SK-N-SH treated with all-trans-retinoic acid at 6 μM for 48 hours (cell line): ENCODE measurements around the gene SLITRK3.

Source experiments
- ATAC-seq: fragments of 200-7000 bp; cut with Tn5 transposase; 3 replicates; pipeline ENCODE4 v1.9.1; 2020; ENCODE audit warnings: mild to moderate bottlenecking, moderate library complexity
- ARNTL ChIP-seq: fragments of 450-650 bp; formaldehyde crosslinking; IDR thresholded peaks from 2 replicates; pipeline ENCODE4 v1.5.0; 2020; ENCODE audit warnings: low read depth, mild to moderate bottlenecking, moderate library complexity, borderline replicate concordance
- BACH2 ChIP-seq: fragments of 250-450 bp; sonication (Bioruptor Pico); IDR thresholded peaks from 2 replicates; pipeline ENCODE4 v1.9.0; 2021; ENCODE audit warnings: mild to moderate bottlenecking, borderline replicate concordance
- CSDC2 ChIP-seq: fragments of 250-450 bp; sonication (Bioruptor Pico); IDR thresholded peaks from 2 replicates; pipeline ENCODE4 v1.5.0; 2020; ENCODE audit warnings: mild to moderate bottlenecking, moderate library complexity
- CSRNP3 ChIP-seq: fragments of 250-450 bp; sonication (Bioruptor Pico); IDR thresholded peaks from 2 replicates; pipeline ENCODE4 v1.5.1; 2021; ENCODE audit warnings: mild to moderate bottlenecking, moderate library complexity
- GLIS3 ChIP-seq: fragments of 250-450 bp; sonication (Bioruptor Pico); IDR thresholded peaks from 2 replicates; pipeline ENCODE4 v1.5.0; 2020; ENCODE audit warnings: mild to moderate bottlenecking, moderate library complexity
- ISL1 ChIP-seq: fragments of 250-450 bp; sonication (Bioruptor Pico); IDR thresholded peaks from 2 replicates; pipeline ENCODE4 v2.1.2; 2022; ENCODE audit warnings: mild to moderate bottlenecking, moderate library complexity
- OSR1 ChIP-seq: fragments of 250-450 bp; sonication (Bioruptor Pico); IDR thresholded peaks from 2 replicates; pipeline ENCODE4 v1.8.0; 2022; ENCODE audit warnings: moderate library complexity, mild to moderate bottlenecking, inconsistent platforms
- PATZ1 ChIP-seq: fragments of 250-450 bp; sonication (Bioruptor Pico); IDR thresholded peaks from 2 replicates; pipeline ENCODE4 v1.8.0; 2020; ENCODE audit warnings: mild to moderate bottlenecking, moderate library complexity, borderline replicate concordance
- PPARA ChIP-seq: fragments of 250-450 bp; sonication (Bioruptor Pico); IDR thresholded peaks from 2 replicates; pipeline ENCODE4 v1.5.0; 2020; ENCODE audit warnings: mild to moderate bottlenecking, borderline replicate concordance
- RARB ChIP-seq: fragments of 250-450 bp; sonication (Bioruptor Pico); IDR thresholded peaks from 2 replicates; pipeline ENCODE4 v1.8.0; 2021; ENCODE audit warnings: mild to moderate bottlenecking, moderate library complexity
- SNAI2 ChIP-seq: fragments of 250-450 bp; sonication (Bioruptor Pico); IDR thresholded peaks from 2 replicates; pipeline ENCODE4 v1.5.0; 2020; ENCODE audit warnings: mild to moderate bottlenecking, moderate library complexity
- TSHZ2 ChIP-seq: fragments of 250-450 bp; sonication (Bioruptor Pico); IDR thresholded peaks from 2 replicates; pipeline ENCODE4 v1.5.0; 2020; ENCODE audit warnings: mild to moderate bottlenecking, moderate library complexity
- ZC3H10 ChIP-seq: fragments of 250-450 bp; sonication (Bioruptor Pico); IDR thresholded peaks from 2 replicates; pipeline ENCODE4 v1.5.1; 2021; ENCODE audit warnings: mild to moderate bottlenecking, moderate library complexity
- ZFP3 ChIP-seq: fragments of 250-450 bp; sonication (Bioruptor Pico); IDR thresholded peaks from 2 replicates; pipeline ENCODE4 v1.5.0; 2020; ENCODE audit warnings: mild to moderate bottlenecking, moderate library complexity
- ZFP30 ChIP-seq: fragments of 450-650 bp; formaldehyde crosslinking; IDR thresholded peaks from 2 replicates; pipeline ENCODE4 v1.5.0; 2022; ENCODE audit warnings: mild to moderate bottlenecking, moderate library complexity
- ZNF8 ChIP-seq: fragments of 450-650 bp; formaldehyde crosslinking; IDR thresholded peaks from 2 replicates; pipeline ENCODE4 v1.5.0; 2020; ENCODE audit warnings: mild to moderate bottlenecking, moderate library complexity
- TF ChIP-seq, protein P1 (sequence below): fragments of 250-450 bp; sonication (Bioruptor Pico); IDR thresholded peaks from 2 replicates; pipeline ENCODE4 v1.5.1; 2020; ENCODE audit warnings: low read depth, mild to moderate bottlenecking, moderate library complexity

SLITRK3 gene

DNA sequence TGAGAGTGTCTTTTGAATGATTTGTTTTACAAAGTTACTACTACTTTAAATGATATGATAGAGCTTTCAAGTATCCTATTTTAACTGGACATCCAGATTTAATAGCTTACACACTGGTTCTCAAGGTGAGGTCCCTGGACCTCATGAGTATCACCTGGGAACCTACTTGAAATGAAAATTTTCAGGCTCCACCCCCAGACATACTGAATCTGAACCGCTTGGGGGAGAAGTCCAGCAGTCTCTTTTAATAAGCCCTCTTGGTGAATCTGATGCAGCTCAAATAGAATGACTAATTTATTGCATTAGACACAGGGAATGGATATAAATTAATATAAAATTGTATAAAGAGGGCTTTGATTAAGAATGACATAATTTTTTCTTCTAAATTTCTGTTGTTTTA lies 29.4 kb upstream of the SLITRK3 start (continued):
- no peak for TF ChIP-seq BACH2 (CRISPR knock-in tag)
- TF ChIP-seq ZNF8 (CRISPR knock-in tag) = no peak
- TF ChIP-seq, protein P1, sequence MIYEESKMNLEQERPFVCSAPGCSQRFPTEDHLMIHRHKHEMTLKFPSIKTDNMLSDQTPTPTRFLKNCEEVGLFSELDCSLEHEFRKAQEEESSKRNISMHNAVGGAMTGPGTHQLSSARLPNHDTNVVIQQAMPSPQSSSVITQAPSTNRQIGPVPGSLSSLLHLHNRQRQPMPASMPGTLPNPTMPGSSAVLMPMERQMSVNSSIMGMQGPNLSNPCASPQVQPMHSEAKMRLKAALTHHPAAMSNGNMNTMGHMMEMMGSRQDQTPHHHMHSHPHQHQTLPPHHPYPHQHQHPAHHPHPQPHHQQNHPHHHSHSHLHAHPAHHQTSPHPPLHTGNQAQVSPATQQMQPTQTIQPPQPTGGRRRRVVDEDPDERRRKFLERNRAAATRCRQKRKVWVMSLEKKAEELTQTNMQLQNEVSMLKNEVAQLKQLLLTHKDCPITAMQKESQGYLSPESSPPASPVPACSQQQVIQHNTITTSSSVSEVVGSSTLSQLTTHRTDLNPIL (CRISPR knock-in tag) = no peak
- no peak for TF ChIP-seq TSHZ2 (CRISPR knock-in tag)
- TF ChIP-seq CSDC2 (CRISPR knock-in tag) = no peak
- TF ChIP-seq RARB (CRISPR knock-in tag) = no peak

- no peak for TF ChIP-seq ZFP30 (CRISPR knock-in tag)
- TF ChIP-seq, protein P1 (CRISPR knock-in tag) = no peak
- TF ChIP-seq SNAI2 (CRISPR knock-in tag) = no peak
- no peak for TF ChIP-seq PATZ1
- TF ChIP-seq TSHZ2 (CRISPR knock-in tag) = no peak
- no peak for TF ChIP-seq ZC3H10 (CRISPR knock-in tag)
- TF ChIP-seq CSRNP3 (CRISPR knock-in tag) = no peak
- TF ChIP-seq ISL1 (CRISPR knock-in tag) = no peak
- TF ChIP-seq ZFP3 = no peak
- TF ChIP-seq GLIS3 (CRISPR knock-in tag) = no peak
- no peak for TF ChIP-seq RARB (CRISPR knock-in tag)
- TF ChIP-seq ARNTL (CRISPR knock-in tag) = no peak
- ATAC-seq = no peak
Observed at GRCh38 chr3:165217739-165218138, 21.6 kb upstream of the SLITRK3 start.

GRCh38 chr3:165212580-165212979 lies 16.4 kb upstream of the SLITRK3 start:
- no peak for TF ChIP-seq PPARA (CRISPR knock-in tag)
- TF ChIP-seq GLIS3 (CRISPR knock-in tag) = no peak
- no peak for TF ChIP-seq OSR1 (CRISPR knock-in tag)
- TF ChIP-seq RARB (CRISPR knock-in tag) = no peak
- TF ChIP-seq ZFP3 = no peak
- no peak for TF ChIP-seq ZNF8 (CRISPR knock-in tag)
- ATAC-seq = no peak
